Activated B cell treated with CpG ODN at 0.5 μM for 24 hours (primary cell): ENCODE results near the gene TRPM4. TPM values are rescaled to one million over a fixed set of nuclear protein-coding genes. Genes with fewer than 3 reads are reported as not detected.
"Not testable (repeated sequence)": the region's sequence is repeated elsewhere in the genome, so short reads cannot be mapped to it uniquely, and the experiment has no call there.

Experiments
- ATAC-seq: fragments of 200-7000 bp; cut with Tn5 transposase; one replicate; pipeline ENCODE4 v1.10.0; 2021; ENCODE audit warnings: low read depth, mild to moderate bottlenecking, moderate library complexity
- CTCF ChIA-PET: fragments of 350-600 bp; sonication (Branson Sonifier 250); formaldehyde crosslinking; loops from one replicate; lab custom pipeline; 2021; ENCODE audit warnings: antibody characterized with exemption; lab: Charles Lee
- POLR2A ChIA-PET: fragments of 350-600 bp; sonication (Branson Sonifier 250); formaldehyde crosslinking; loops from one replicate; lab custom pipeline; 2021; ENCODE audit warnings: antibody characterized with exemption; lab: Charles Lee
- DNase-seq: peaks from one replicate; pipeline ENCODE4 v3.0.0; 2022
- H3K27ac Mint-ChIP-seq: one replicate; pipeline ENCODE4 v1.8.0; 2020; ENCODE audit warnings: mixed read lengths
- H3K27me3 Mint-ChIP-seq: one replicate; pipeline ENCODE4 v1.8.0; 2021; ENCODE audit warnings: mixed read lengths
- H3K36me3 Mint-ChIP-seq: one replicate; pipeline ENCODE4 v1.8.0; 2021; ENCODE audit warnings: low read depth, mixed read lengths
- H3K4me1 Mint-ChIP-seq: one replicate; pipeline ENCODE4 v1.8.0; 2021; ENCODE audit warnings: mixed read lengths
- H3K4me3 Mint-ChIP-seq: one replicate; pipeline ENCODE4 v1.8.0; 2020; ENCODE audit warnings: mild to moderate bottlenecking, mixed read lengths
- H3K9me3 Mint-ChIP-seq: one replicate; pipeline ENCODE4 v1.8.0; 2020; ENCODE audit warnings: mixed read lengths
- intact Hi-C: fragments of 100-400 bp; cut with micrococcal nuclease; formaldehyde crosslinking; loops from one replicate; pipeline ENCODE4 v1.15.1; 2024
- total RNA-seq: library from RNA; stranded (reverse); gene quantifications from 2 replicates; pipeline ENCODE4 v1.2.3, GENCODE V29; 2022
- TF ChIP-seq, protein P1 (sequence below): fragments of 200-600 bp; IDR thresholded peaks from one replicate; pipeline ENCODE4 v1.8.0; 2022; ENCODE audit warnings: antibody characterized with exemption, mild to moderate bottlenecking

The TRPM4 gene
- total RNA-seq, 1 donor from 2014 or later = not detected

DNA sequence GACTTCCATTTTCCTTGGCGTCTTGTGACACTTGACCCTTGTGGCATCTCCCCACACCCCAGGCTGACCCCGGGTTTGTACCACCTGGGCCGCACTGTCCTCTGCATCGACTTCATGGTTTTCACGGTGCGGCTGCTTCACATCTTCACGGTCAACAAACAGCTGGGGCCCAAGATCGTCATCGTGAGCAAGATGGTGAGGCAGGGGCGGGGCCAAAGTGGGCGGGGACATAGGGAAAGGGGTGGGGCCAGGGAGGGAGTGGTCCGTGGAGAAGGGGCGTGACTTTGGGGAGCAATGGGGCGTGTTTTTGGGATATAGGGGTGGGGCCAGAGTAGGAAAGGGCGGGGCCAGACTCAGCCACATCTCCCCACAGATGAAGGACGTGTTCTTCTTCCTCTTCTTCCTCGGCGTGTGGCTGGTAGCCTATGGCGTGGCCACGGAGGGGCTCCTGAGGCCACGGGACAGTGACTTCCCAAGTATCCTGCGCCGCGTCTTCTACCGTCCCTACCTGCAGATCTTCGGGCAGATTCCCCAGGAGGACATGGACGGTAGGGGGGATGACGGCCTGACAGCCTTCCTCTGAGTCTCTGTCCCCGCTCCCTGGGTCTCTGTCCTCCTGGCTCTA lies 42.8 kb downstream of the TRPM4 start:
- no peak for ATAC-seq
- POLR2A ChIA-PET = interaction anchor here (0.6 to 1.3 kb wide), 2 partner anchors 96 to 128 kb away, joined by 3 read pairs; no protein-coding TSS in a partner anchor
- TF ChIP-seq, protein P1, sequence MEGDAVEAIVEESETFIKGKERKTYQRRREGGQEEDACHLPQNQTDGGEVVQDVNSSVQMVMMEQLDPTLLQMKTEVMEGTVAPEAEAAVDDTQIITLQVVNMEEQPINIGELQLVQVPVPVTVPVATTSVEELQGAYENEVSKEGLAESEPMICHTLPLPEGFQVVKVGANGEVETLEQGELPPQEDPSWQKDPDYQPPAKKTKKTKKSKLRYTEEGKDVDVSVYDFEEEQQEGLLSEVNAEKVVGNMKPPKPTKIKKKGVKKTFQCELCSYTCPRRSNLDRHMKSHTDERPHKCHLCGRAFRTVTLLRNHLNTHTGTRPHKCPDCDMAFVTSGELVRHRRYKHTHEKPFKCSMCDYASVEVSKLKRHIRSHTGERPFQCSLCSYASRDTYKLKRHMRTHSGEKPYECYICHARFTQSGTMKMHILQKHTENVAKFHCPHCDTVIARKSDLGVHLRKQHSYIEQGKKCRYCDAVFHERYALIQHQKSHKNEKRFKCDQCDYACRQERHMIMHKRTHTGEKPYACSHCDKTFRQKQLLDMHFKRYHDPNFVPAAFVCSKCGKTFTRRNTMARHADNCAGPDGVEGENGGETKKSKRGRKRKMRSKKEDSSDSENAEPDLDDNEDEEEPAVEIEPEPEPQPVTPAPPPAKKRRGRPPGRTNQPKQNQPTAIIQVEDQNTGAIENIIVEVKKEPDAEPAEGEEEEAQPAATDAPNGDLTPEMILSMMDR = no peak

DNA sequence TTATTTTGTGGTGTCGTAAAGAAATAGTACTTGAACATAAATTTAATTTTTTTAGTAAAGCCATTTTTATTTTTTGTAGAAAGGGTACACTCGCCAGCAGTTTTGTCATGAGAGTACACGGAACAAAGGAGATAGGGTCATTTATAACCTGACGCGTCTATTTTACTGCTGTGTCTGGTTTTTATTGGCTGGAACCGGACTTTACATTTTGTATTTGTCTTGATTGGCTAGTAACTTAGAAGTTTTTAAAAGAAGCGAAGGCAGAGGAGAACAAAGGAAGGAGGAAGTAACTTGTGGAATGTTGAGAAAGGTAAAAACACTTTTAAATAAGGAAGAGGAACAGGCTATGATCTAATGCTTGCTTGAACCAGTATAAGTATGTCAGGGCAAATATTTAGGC lies 43.5 kb downstream of the TRPM4 start:
- TF ChIP-seq, protein P1 = no peak
- intact Hi-C loops = no loop called here
- Mint-ChIP-seq H3K27me3 (peaks cover 2% of the 10 kb centered on the region), H3K4me3 (no peak overlapping the region), H3K4me1 (peaks cover 9% of the 10 kb centered on the region), H3K36me3 (no peaks in the 10 kb centered on the region), H3K27ac (no peak overlapping the region), H3K9me3 (no peaks in the 10 kb centered on the region)
- ChIA-PET POLR2A (no interaction called here), CTCF (no interaction called here)
- no peak for ATAC-seq
- DNase-seq = no peak

More for the DNA sequence above, 42.8 kb downstream of the TRPM4 start:
- Mint-ChIP-seq H3K27me3 (peaks cover 2% of the 10 kb centered on the region), H3K4me3 (no peak overlapping the region), H3K36me3 (no peaks in the 10 kb centered on the region), H3K27ac (no peak overlapping the region), H3K9me3 (no peaks in the 10 kb centered on the region), H3K4me1 (peaks cover 7% of the 10 kb centered on the region)
- CTCF ChIA-PET = interaction anchor here (1.1 to 3.9 kb wide), 3 partner anchors 8 to 102 kb away, joined by 4 to 54 read pairs (median 5); partner anchors contain the start of gene LIN7B
- DNase-seq = no peak
- intact Hi-C loops = no loop called here

DNA sequence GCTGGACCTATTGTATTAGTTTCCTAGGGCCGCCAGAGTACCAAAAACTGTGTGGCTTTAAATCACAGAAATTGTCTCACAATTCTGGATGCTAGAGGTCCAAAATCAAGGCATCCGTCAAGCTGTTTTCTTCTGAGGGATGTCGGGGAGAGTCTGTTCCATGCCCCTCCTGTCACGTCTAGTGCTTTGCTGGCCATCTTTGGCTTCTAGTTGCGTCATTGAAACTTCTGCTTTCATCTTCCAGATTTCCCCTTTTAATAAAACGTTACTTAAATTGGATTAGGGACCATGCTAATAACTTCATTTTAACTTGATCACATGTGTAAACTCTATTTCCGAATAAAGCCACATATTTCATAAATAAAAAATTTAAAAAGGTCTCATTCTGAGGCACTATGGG lies 47.5 kb downstream of the TRPM4 start:
- POLR2A ChIA-PET = interaction anchor here (0.6 kb wide), 1 partner anchor 62 kb away, joined by 3 read pairs; no protein-coding TSS in a partner anchor
- ATAC-seq (peak; percentile 52), DNase-seq (no peak)
- Mint-ChIP-seq H3K4me3 (peak overlapping the region; percentile 11), H3K9me3 (no peaks in the 10 kb centered on the region), H3K4me1 (peaks cover 32% of the 10 kb centered on the region), H3K27me3 (no peaks in the 10 kb centered on the region), H3K36me3 (no peaks in the 10 kb centered on the region), H3K27ac (no peak overlapping the region)
- TF ChIP-seq, protein P1 = no peak
- CTCF ChIA-PET = interaction anchor here (2.2 kb wide), 1 partner anchor 107 kb away, joined by 8 read pairs; no protein-coding TSS in a partner anchor
- intact Hi-C loops = loop anchor here (5.0 kb wide), 2 partner anchors 58 to 93 kb away; partner anchors contain the start of gene LIN7B

DNA sequence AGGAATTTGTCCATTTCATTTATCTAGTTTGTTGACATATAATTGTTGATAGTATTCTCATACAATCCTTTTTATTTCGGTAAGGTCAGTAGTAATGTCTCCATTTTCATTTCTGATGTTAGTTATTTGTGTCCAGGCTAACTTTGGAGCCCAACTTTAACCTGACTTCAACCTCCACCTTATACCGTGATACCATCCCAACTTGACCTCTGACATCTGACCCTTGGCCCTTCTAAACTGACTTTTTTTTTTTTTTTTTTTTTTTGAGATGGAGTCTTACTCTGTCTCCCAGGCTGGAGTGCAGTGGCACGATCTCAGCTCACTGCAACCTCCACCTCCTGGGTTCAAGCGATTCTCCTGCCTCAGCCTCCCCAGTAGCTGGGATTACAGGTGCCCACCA lies 51.9 kb downstream of the TRPM4 start:
- intact Hi-C loops = loop anchor here (2.0 to 5.0 kb wide), 3 partner anchors 62 to 421 kb away; partner anchors contain the start of gene LIN7B
- peaks cover 48% of the 10 kb centered on the region for H3K4me1 Mint-ChIP-seq
- ChIA-PET POLR2A (interaction anchor here (0.6 kb wide), 1 partner anchor 97 kb away, joined by 4 read pairs; no protein-coding TSS in a partner anchor), CTCF (interaction anchor here (1.1 to 4.5 kb wide), 3 partner anchors 11 to 421 kb away, joined by 5 to 49 read pairs (median 11); no protein-coding TSS in a partner anchor)
- H3K4me3 Mint-ChIP-seq, ATAC-seq, H3K27ac Mint-ChIP-seq, H3K36me3 Mint-ChIP-seq, H3K9me3 Mint-ChIP-seq, H3K27me3 Mint-ChIP-seq, DNase-seq: not testable (repeated sequence)

DNA sequence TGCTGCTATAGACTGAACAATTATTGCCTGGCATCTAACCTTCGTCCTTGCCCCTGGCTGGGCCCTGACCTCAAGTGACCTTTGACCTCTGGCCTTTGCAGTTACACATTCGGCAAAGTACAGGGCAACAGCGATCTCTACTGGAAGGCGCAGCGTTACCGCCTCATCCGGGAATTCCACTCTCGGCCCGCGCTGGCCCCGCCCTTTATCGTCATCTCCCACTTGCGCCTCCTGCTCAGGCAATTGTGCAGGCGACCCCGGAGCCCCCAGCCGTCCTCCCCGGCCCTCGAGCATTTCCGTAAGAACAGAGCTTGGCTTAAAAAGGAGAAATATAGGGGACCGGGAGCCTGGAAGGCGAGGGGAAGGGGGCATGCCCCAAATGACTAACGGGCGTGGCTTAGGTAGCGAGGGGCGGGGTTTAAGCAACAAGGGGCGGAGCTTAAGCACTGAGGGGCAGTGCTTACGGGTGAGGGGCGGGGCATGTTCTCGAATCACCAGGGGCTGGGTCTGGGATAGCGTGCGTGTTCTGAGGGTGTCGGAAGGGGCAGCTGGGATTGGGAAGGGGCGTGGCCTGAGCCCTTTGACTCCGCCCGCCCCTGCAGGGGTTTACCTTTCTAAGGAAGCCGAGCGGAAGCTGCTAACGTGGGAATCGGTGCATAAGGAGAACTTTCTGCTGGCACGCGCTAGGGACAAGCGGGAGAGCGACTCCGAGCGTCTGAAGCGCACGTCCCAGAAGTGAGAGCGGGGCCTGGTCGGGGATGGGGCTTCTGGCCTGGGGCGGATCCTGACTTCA lies 52.7 kb downstream of the TRPM4 start:
- CTCF ChIA-PET = interaction anchor here (1.0 to 4.5 kb wide), 3 partner anchors 11 to 422 kb away, joined by 3 to 49 read pairs (median 4); no protein-coding TSS in a partner anchor
- intact Hi-C loops = no loop called here
- TF ChIP-seq, protein P1 = no peak
- Mint-ChIP-seq H3K27ac (no peak overlapping the region), H3K27me3 (no peaks in the 10 kb centered on the region), H3K4me3 (peak overlapping the region; percentile 57), H3K36me3 (no peaks in the 10 kb centered on the region), H3K4me1 (peaks cover 43% of the 10 kb centered on the region), H3K9me3 (no peaks in the 10 kb centered on the region)
- ATAC-seq (peak; percentile 83), DNase-seq (peak; percentile 32)
- POLR2A ChIA-PET = interaction anchor here (0.6 kb wide), 1 partner anchor 96 kb away, joined by 4 read pairs; no protein-coding TSS in a partner anchor
